HepG2 (cell line): ENCODE data around the gene SSX5.

ENCODE experiments used
- EZH2 ChIP-seq: conservative IDR thresholded peaks from 2 replicates; pipeline ENCODE4 v1.6.1; 2012; ENCODE audit warnings: mild to moderate bottlenecking, low read depth, low read length, moderate library complexity
- HNF4G ChIP-seq, 2 experiments: sonication (generic) in 1 of 2; formaldehyde crosslinking in 1 of 2; IDR thresholded peaks; 2 replicates each; pipeline versions ENCODE4 v1.4.0 to v1.6.1; 2011 to 2020; ENCODE audit warnings: borderline replicate concordance in 2 of 2, low read depth in 2 of 2, mild to moderate bottlenecking in 2 of 2, low read length in 1 of 2, missing genetic modification reagents in 1 of 2, moderate library complexity in 1 of 2
- NFIC ChIP-seq: IDR thresholded peaks from 2 replicates; pipeline ENCODE4 v1.6.1; 2012; ENCODE audit warnings: mild to moderate bottlenecking, low read length, inconsistent platforms
- NR1H2 ChIP-seq: sonication (generic); formaldehyde crosslinking; IDR thresholded peaks from 2 replicates; pipeline ENCODE4 v1.8.1; 2022; ENCODE audit warnings: low read depth, missing genetic modification reagents, borderline replicate concordance
- POLR2A ChIP-seq, 2 experiments: IDR thresholded peaks; 2 replicates each; pipeline ENCODE4 v1.6.1; 2011; ENCODE audit warnings: low read depth in 2 of 2, low read length in 2 of 2, mild to moderate bottlenecking in 1 of 2, moderate library complexity in 1 of 2; ENCODE audit not compliant: insufficient read depth in 1 of 2
- RNF2 ChIP-seq: fragments of 450-650 bp; conservative IDR thresholded peaks from 2 replicates; pipeline ENCODE4 v1.6.1; 2016; ENCODE audit warnings: low read depth
- SMC3 ChIP-seq: IDR thresholded peaks from 2 replicates; pipeline ENCODE4 v1.6.1; 2011; ENCODE audit warnings: low read length, improper control_type of control experiment
- STAG1 ChIP-seq: sonication (generic); formaldehyde crosslinking; IDR thresholded peaks from 2 replicates; pipeline ENCODE4 v1.4.0; 2020; ENCODE audit warnings: missing genetic modification reagents
- TAF1 ChIP-seq: sonication (generic); formaldehyde crosslinking; IDR thresholded peaks from 2 replicates; pipeline ENCODE4 v1.4.0; 2020; ENCODE audit warnings: missing genetic modification reagents
- ZBTB21 ChIP-seq: sonication (generic); formaldehyde crosslinking; IDR thresholded peaks from 2 replicates; pipeline ENCODE4 v1.4.0; 2020; ENCODE audit warnings: missing genetic modification reagents
- TF ChIP-seq, protein P1 (sequence below): sonication (generic); formaldehyde crosslinking; IDR thresholded peaks from 2 replicates; pipeline ENCODE4 v1.5.0; 2020; ENCODE audit warnings: mild to moderate bottlenecking, missing genetic modification reagents, moderate library complexity
- TF ChIP-seq, protein P2 (sequence below): sonication (generic); formaldehyde crosslinking; IDR thresholded peaks from 2 replicates; pipeline ENCODE4 v1.5.0; 2020; ENCODE audit warnings: missing genetic modification reagents

DNA sequence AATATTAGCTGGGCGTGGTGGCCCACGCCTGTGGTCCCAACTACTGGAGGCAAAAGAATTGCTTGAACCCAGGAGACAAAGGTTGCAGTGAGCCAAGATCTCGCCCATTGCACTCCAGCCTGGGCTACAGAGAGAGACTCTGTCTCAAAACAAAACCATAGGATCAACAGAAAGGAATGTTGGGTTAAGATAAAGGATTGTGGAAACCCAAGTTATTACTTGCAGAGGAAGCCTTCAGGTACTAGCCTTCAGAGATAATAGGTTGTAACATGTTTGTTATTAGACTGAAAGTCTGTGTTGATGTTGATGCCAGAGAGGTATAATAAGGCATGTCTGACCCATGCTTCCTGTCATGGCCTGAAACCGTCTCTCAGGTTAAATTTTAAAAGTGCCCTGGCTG, 16.9 kb downstream of the SSX5 start:
- TF ChIP-seq POLR2A (IDR thresholded peaks at IDR 0.05; ENCODE audit: insufficient read depth in 1 of 2, low read depth in 2 of 2, low read length in 2 of 2) (no peak), EZH2 (no peak), NR1H2 (CRISPR knock-in tag) (no peak), ZBTB21 (CRISPR knock-in tag) (no peak), RNF2 (no peak), NFIC (no peak), HNF4G (IDR thresholded peaks at IDR 0.05; ENCODE audit: borderline replicate concordance, low read depth, low read length) (no peak), HNF4G (CRISPR knock-in tag; IDR thresholded peaks at IDR 0.05; ENCODE audit: borderline replicate concordance, low read depth) (no peak), SMC3 (no peak), TAF1 (CRISPR knock-in tag) (no peak), STAG1 (no peak)
- TF ChIP-seq, protein P1, sequence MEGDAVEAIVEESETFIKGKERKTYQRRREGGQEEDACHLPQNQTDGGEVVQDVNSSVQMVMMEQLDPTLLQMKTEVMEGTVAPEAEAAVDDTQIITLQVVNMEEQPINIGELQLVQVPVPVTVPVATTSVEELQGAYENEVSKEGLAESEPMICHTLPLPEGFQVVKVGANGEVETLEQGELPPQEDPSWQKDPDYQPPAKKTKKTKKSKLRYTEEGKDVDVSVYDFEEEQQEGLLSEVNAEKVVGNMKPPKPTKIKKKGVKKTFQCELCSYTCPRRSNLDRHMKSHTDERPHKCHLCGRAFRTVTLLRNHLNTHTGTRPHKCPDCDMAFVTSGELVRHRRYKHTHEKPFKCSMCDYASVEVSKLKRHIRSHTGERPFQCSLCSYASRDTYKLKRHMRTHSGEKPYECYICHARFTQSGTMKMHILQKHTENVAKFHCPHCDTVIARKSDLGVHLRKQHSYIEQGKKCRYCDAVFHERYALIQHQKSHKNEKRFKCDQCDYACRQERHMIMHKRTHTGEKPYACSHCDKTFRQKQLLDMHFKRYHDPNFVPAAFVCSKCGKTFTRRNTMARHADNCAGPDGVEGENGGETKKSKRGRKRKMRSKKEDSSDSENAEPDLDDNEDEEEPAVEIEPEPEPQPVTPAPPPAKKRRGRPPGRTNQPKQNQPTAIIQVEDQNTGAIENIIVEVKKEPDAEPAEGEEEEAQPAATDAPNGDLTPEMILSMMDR (CRISPR knock-in tag): no peak
- TF ChIP-seq, protein P2, sequence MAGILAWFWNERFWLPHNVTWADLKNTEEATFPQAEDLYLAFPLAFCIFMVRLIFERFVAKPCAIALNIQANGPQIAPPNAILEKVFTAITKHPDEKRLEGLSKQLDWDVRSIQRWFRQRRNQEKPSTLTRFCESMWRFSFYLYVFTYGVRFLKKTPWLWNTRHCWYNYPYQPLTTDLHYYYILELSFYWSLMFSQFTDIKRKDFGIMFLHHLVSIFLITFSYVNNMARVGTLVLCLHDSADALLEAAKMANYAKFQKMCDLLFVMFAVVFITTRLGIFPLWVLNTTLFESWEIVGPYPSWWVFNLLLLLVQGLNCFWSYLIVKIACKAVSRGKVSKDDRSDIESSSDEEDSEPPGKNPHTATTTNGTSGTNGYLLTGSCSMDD (CRISPR knock-in tag): no peak
